Measurements from ENCODE around the gene RPL27A.

The RPL27A gene

GRCh38 chr11:8701891-8702597 is 19.5 kb downstream of the RPL27A start:
- TF ChIP-seq, protein P1, sequence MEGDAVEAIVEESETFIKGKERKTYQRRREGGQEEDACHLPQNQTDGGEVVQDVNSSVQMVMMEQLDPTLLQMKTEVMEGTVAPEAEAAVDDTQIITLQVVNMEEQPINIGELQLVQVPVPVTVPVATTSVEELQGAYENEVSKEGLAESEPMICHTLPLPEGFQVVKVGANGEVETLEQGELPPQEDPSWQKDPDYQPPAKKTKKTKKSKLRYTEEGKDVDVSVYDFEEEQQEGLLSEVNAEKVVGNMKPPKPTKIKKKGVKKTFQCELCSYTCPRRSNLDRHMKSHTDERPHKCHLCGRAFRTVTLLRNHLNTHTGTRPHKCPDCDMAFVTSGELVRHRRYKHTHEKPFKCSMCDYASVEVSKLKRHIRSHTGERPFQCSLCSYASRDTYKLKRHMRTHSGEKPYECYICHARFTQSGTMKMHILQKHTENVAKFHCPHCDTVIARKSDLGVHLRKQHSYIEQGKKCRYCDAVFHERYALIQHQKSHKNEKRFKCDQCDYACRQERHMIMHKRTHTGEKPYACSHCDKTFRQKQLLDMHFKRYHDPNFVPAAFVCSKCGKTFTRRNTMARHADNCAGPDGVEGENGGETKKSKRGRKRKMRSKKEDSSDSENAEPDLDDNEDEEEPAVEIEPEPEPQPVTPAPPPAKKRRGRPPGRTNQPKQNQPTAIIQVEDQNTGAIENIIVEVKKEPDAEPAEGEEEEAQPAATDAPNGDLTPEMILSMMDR (conservative IDR thresholded peaks at IDR 0.05; ENCODE audit: low read depth): no peak
- ChIA-PET POLR2A (ENCODE audit: low non-redundant PET) (no interaction called here), CTCF (no interaction called here)
- no peak for DNase-seq (ENCODE audit: low spot score)
- peak overlapping the region; percentile 35 for H3K27ac ChIP-seq

DNA sequence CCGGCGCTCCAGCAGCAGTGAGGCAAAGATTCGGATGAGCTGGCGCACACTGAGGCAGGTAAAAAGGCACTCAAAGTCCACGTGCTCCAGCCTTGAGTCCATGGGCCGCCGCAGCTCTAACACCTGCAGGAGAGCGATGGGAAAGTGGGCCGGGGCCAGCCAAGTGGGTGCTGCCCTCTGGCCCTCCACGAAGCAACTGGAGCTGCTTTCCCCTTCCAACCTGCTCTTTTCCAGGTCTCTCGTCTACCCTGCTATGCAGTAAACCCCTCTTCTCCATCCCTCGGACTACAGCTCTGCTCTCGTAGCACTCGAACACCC is 20.0 kb downstream of the RPL27A start:
- ChIA-PET CTCF (no interaction called here), POLR2A (ENCODE audit: low non-redundant PET) (no interaction called here)
- H3K27ac ChIP-seq: peak overlapping the region; percentile 35
- TF ChIP-seq, protein P1 (conservative IDR thresholded peaks at IDR 0.05; ENCODE audit: low read depth): no peak
- DNase-seq (ENCODE audit: low spot score): no peak

DNA sequence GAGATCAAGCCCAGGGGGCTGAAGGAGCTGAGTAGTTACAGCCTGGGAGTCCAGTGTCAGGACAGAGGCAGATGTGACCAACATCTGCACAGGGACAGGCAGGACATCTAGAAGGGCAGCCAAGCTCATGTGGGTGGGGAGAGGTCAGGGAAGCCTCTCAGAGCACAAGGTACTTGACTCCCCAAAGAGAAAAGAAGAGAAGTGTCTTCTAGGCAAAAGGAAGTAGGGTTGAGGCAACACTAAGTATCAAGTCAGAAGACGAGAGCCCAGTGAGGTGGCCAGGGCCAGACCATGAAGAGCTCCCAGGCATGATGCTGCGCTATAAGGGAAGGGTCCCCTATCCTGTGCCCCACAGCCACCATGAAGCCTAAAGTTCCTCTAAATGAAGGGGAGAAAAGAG is 21.5 kb downstream of the RPL27A start:
- TF ChIP-seq, protein P1 (conservative IDR thresholded peaks at IDR 0.05; ENCODE audit: low read depth): no peak
- peak overlapping the region; percentile 35 for H3K27ac ChIP-seq
- ChIA-PET CTCF (interaction anchor here (0.6 kb wide), 1 partner anchor 57 kb away, joined by 3 read pairs; no protein-coding TSS in a partner anchor), POLR2A (ENCODE audit: low non-redundant PET) (no interaction called here)
- no peak for DNase-seq (ENCODE audit: low spot score)

- no peak for DNase-seq (ENCODE audit: low spot score)
- TF ChIP-seq, protein P1 (conservative IDR thresholded peaks at IDR 0.05; ENCODE audit: low read depth): no peak
- CTCF ChIA-PET: no interaction called here
- H3K27ac ChIP-seq: no peak overlapping the region
- POLR2A ChIA-PET (ENCODE audit: low non-redundant PET): no interaction called here
Measured at GRCh38 chr11:8705146-8705545, 22.6 kb downstream of the RPL27A start.

- TF ChIP-seq, protein P1 (conservative IDR thresholded peaks at IDR 0.05; ENCODE audit: low read depth): no peak
- no peak for DNase-seq (ENCODE audit: low spot score)
- ChIA-PET POLR2A (ENCODE audit: low non-redundant PET) (no interaction called here), CTCF (no interaction called here)
- peak overlapping the region; percentile 17; the same call in 1 of the 2 replicates for H3K27ac ChIP-seq
Measured at GRCh38 chr11:8706673-8707432, 24.3 kb downstream of the RPL27A start.

- TF ChIP-seq, protein P1 (conservative IDR thresholded peaks at IDR 0.05; ENCODE audit: low read depth): no peak
- POLR2A ChIA-PET (ENCODE audit: low non-redundant PET): no interaction called here
- no peak for DNase-seq (ENCODE audit: low spot score)
- CTCF ChIA-PET: no interaction called here
- peak overlapping the region; percentile 17 for H3K27ac ChIP-seq
Measured at GRCh38 chr11:8707541-8708191, 25.1 kb downstream of the RPL27A start.
